Uterus (tissue), 4 donors: ENCODE measurements around the gene NUMB. TPM values are rescaled to one million over a fixed set of nuclear protein-coding genes. Genes with fewer than 3 reads are reported as not detected.

Source experiments
- DNase-seq, 2 donors: peaks; one replicate each; pipeline ENCODE4 v3.0.0-alpha.2; 2019 to 2020
- H3K27ac ChIP-seq, 2 donors: fragments of 200-600 bp; sonication (generic); 1 replicate in 1 of 2; 2 replicates in 1 of 2; pipeline ENCODE4 v1.5.1; 2016 to 2018
- H3K27me3 ChIP-seq, 2 donors: fragments of 200-600 bp; sonication (generic); one replicate each; pipeline ENCODE4 v1.5.1; 2018 to 2019; ENCODE audit warnings: control low read depth in 1 of 2
- H3K36me3 ChIP-seq, 2 donors: fragments of 200-600 bp; sonication (generic); one replicate each; pipeline ENCODE4 v1.5.1; 2019; ENCODE audit warnings: control low read depth in 1 of 2
- H3K4me1 ChIP-seq, 2 donors: fragments of 200-600 bp; sonication (generic); one replicate each; pipeline ENCODE4 v1.5.1; 2018 to 2019; ENCODE audit warnings: control low read depth in 1 of 2
- H3K4me3 ChIP-seq, 2 donors: fragments of 200-600 bp; sonication (generic); 1 replicate in 1 of 2; 2 replicates in 1 of 2; pipeline ENCODE4 v1.5.1; 2018 to 2019; ENCODE audit warnings: mild to moderate bottlenecking in 1 of 2
- H3K9me3 ChIP-seq, 2 donors: fragments of 200-600 bp; sonication (generic); one replicate each; pipeline ENCODE4 v1.5.1; 2019; ENCODE audit warnings: control low read depth in 1 of 2
- POLR2A ChIP-seq, 2 donors: fragments of 450-650 bp; IDR thresholded peaks; one replicate each; pipeline ENCODE4 v1.6.1; 2016; ENCODE audit warnings: antibody characterized with exemption in 2 of 2, mild to moderate bottlenecking in 1 of 2, moderate library complexity in 1 of 2
- intact Hi-C: fragments of 100-400 bp; cut with DNase I; formaldehyde crosslinking; loops from one replicate; pipeline ENCODE4 v1.15.1; 2023; ENCODE audit warnings: low total_unique reads
- total RNA-seq, 4 donors: library from RNA; depleted of rRNA in 3 of 4; stranded (reverse); fragments of >200 nt in 3 of 4; gene quantifications; one replicate each; pipeline versions ENCODE4 v1.1.0 to v1.2.4, GENCODE V29; 2014 to 2023
- TF ChIP-seq, protein P1 (sequence below), 4 experiments: fragments of 200-600 bp in 2 of 4; fragments of 450-650 bp in 2 of 4; sonication (generic) in 2 of 4; IDR thresholded peaks; one replicate each; pipeline ENCODE4 v1.5.1; 2016 to 2019; ENCODE audit warnings: antibody characterized with exemption in 4 of 4, mild to moderate bottlenecking in 2 of 4, moderate library complexity in 1 of 4
- donor health status: DM: yes; HTN: yes; CAD: no.

Gene NUMB
- total RNA-seq, 4 donors from 2014 or later = 27.1 to 119 (median 40.8) TPM

DNA sequence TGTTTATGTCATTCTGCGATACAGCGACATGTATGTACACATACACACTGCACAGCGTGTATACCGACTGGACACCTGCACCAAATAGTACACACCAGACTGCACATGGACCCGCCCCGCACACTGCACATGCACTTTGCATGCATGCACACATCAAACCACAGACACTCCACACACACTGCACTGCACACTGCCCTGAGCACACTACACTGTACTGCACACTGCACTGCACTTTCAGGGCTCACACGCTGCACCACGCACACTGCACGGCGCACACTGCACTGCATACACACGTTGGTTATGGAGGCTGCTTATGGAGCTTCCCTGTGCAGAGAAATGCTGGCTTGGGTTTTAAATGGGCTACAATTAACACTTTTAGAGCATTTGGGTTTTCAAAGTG lies 219.4 kb downstream of the NUMB start:
- Histone ChIP-seq H3K4me1 (peaks cover 0 to 15% of the 10 kb centered on the region in 2 donors), H3K4me3 (peak overlapping the region in 1 of 2 donors; percentile 36), H3K27me3 (no peaks in the 10 kb centered on the region), H3K36me3 (no peaks in the 10 kb centered on the region), H3K27ac (peak overlapping the region in 1 of 2 donors; percentile 65), H3K9me3 (no peaks in the 10 kb centered on the region)
- no peak for DNase-seq
- TF ChIP-seq, protein P1, sequence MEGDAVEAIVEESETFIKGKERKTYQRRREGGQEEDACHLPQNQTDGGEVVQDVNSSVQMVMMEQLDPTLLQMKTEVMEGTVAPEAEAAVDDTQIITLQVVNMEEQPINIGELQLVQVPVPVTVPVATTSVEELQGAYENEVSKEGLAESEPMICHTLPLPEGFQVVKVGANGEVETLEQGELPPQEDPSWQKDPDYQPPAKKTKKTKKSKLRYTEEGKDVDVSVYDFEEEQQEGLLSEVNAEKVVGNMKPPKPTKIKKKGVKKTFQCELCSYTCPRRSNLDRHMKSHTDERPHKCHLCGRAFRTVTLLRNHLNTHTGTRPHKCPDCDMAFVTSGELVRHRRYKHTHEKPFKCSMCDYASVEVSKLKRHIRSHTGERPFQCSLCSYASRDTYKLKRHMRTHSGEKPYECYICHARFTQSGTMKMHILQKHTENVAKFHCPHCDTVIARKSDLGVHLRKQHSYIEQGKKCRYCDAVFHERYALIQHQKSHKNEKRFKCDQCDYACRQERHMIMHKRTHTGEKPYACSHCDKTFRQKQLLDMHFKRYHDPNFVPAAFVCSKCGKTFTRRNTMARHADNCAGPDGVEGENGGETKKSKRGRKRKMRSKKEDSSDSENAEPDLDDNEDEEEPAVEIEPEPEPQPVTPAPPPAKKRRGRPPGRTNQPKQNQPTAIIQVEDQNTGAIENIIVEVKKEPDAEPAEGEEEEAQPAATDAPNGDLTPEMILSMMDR (IDR thresholded peaks at IDR 0.05) = no peak
- no peak for TF ChIP-seq POLR2A (IDR thresholded peaks at IDR 0.05)
- intact Hi-C loops = no loop called here

- no peak for TF ChIP-seq POLR2A (IDR thresholded peaks at IDR 0.05)
- TF ChIP-seq, protein P1 (IDR thresholded peaks at IDR 0.05) = no peak
- no peak for DNase-seq
- H3K4me1 ChIP-seq = peaks cover 0 to 15% of the 10 kb centered on the region in 2 donors
- H3K4me3 ChIP-seq = peak overlapping the region; percentile 39 to 60
- H3K9me3 ChIP-seq = no peaks in the 10 kb centered on the region
- H3K27ac ChIP-seq = peak overlapping the region; percentile 65 to 74
- intact Hi-C loops = no loop called here
- no peaks in the 10 kb centered on the region for H3K36me3 ChIP-seq
- no peaks in the 10 kb centered on the region for H3K27me3 ChIP-seq
Observed at GRCh38 chr14:73238424-73238852, 219.9 kb downstream of the NUMB start.

DNA sequence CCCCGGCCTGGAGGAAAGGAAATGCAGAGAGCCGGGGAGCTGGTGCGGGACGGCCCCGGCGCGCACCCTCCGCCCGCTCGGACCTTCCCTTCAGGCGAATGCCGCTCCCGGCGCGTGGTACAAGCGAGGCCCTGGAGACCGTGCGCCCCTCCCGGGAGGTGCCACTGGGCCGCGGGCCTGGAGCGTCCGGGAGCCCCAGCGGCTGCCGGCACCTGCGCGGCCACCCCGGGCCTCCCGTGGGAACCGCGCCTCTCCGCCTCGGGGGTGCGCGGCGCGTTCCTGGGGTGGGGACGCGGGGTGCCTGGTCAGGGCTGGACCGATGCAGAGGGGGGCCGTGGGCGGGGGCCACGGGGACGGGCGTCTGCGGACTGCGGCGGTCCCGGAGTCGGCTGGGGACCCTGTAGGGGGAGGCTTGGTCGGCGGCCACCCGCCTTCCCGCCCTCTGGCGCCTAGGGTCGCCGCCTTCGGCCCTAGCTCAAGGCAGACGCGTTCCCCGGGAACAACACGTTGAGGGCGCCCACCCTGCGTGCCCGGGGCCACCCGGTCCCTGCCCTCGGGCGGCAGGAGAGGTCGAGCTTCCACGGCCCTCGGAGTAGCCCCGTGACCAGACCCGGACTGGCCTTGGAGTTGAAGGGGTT lies 220.4 kb downstream of the NUMB start:
- DNase-seq = no peak
- H3K27ac ChIP-seq = peak overlapping the region; percentile 65 to 74

DNA sequence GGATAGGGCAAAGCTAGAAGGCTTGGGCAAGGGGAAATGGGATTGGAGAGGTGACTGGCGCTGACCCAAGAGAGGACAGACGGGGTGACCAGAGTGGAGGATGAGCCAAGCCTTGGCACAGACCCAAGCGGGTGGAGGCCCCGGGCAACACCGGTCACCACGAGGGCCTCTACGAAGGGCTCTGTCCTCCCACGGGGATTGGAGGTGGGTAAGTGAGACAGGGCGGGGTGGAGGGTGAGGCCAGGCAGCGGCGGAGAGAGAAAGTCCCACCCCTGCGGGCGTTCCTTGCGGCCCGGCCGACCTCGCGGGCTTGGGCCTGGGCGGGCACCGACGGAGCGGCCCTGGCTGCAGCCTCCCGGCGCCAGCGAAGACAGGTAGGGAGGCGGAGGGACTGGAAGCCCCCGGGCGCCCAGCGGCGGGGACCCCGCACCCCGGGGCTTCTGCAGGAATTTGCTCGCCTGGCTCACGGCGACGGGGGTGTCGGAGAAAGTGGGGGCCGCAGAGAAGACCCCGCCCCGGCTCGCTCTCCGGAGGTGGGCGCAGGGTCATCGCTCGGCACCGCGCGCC lies 221.0 kb downstream of the NUMB start, which contains the start of gene PAPLN:
Gene PAPLN (plus strand): TSS at position 288 of the 567 bp plus-strand sequence. CDS start 2,273 bp downstream, outside the sequence.
- DNase-seq = peak in 1 of 2 donors; percentile 51
- no peak for TF ChIP-seq POLR2A (IDR thresholded peaks at IDR 0.05)
- TF ChIP-seq, protein P1 (IDR thresholded peaks at IDR 0.05) = no peak
- peaks cover 0 to 15% of the 10 kb centered on the region in 2 donors for H3K4me1 ChIP-seq
- no peaks in the 10 kb centered on the region for H3K36me3 ChIP-seq
- H3K9me3 ChIP-seq = no peaks in the 10 kb centered on the region
- H3K4me3 ChIP-seq = peak within 1 kb of the TSS; percentile 39 to 60
- peak within 1 kb of the TSS; percentile 65 to 74 for H3K27ac ChIP-seq
- H3K27me3 ChIP-seq = no peaks in the 10 kb centered on the region
- intact Hi-C loops = no loop called here

More for the DNA sequence above, 220.4 kb downstream of the NUMB start:
- no peaks in the 10 kb centered on the region for H3K9me3 ChIP-seq
- no peaks in the 10 kb centered on the region for H3K27me3 ChIP-seq
- no peaks in the 10 kb centered on the region for H3K36me3 ChIP-seq
- TF ChIP-seq, protein P1 (IDR thresholded peaks at IDR 0.05) = no peak
- no peak for TF ChIP-seq POLR2A (IDR thresholded peaks at IDR 0.05)
- intact Hi-C loops = no loop called here
- H3K4me1 ChIP-seq = peaks cover 0 to 15% of the 10 kb centered on the region in 2 donors
- H3K4me3 ChIP-seq = peak overlapping the region; percentile 39 to 60

DNA sequence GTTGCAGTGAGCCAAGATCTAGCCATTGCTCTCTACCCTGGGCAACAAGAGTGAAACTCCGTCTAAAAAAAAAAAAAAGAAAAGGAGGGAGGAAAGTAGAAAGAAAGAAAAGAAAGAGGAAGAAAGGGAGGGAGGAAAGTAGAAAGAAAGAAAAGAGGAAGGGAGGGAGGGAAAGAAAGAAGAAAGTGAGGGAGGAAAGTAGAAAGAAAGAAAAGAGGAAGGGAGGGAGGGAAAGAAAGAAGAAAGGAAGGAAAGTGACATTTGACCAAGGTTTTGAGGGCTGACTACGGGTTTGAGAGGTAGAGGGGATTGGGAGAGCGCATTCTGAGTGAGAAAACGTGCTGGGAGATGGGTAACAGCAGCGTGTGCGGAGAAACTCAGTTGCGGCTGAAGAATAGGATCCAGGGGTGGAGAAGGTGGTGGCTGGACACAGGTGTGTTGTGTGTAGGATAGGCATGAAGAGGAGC lies 221.6 kb downstream of the NUMB start:
- Histone ChIP-seq H3K27me3 (no peaks in the 10 kb centered on the region), H3K4me3 (no peak overlapping the region), H3K4me1 (peaks cover 0 to 11% of the 10 kb centered on the region in 2 donors), H3K36me3 (no peaks in the 10 kb centered on the region), H3K27ac (peak overlapping the region in 1 of 2 donors; percentile 65), H3K9me3 (no peaks in the 10 kb centered on the region)
- DNase-seq = no peak
- intact Hi-C loops = no loop called here
- TF ChIP-seq, protein P1 (IDR thresholded peaks at IDR 0.05) = no peak
- TF ChIP-seq POLR2A (IDR thresholded peaks at IDR 0.05) = no peak
